Adipocyte (in vitro differentiated cells): ENCODE measurements around the gene MTA3.
A peak's percentile ranks its signal among the peaks of the same experiment; 100 is the strongest.
"Not testable (repeated sequence)": the region's sequence is repeated elsewhere in the genome, so short reads cannot be mapped to it uniquely, and the experiment has no call there.

Experiments
- DNase-seq: peaks from one replicate; pipeline ENCODE4 v3.0.0-alpha.2; 2015; ENCODE audit warnings: low read depth
- H3K27me3 ChIP-seq: replicated peaks from 2 replicates; pipeline ENCODE4 v1.7.0; 2013; ENCODE audit warnings: mild to moderate bottlenecking, low read length, moderate library complexity; ENCODE audit not compliant: control insufficient read depth, insufficient read depth
- H3K36me3 ChIP-seq: 2 replicates; pipeline ENCODE4 v1.7.0; 2013; ENCODE audit warnings: low read length, mild to moderate bottlenecking, moderate library complexity; ENCODE audit not compliant: control insufficient read depth, insufficient read depth, severe bottlenecking
- H3K4me1 ChIP-seq: 2 replicates; pipeline ENCODE4 v1.7.0; 2013; ENCODE audit warnings: mild to moderate bottlenecking, low read length, moderate library complexity; ENCODE audit not compliant: control insufficient read depth, insufficient read depth
- H3K4me3 ChIP-seq: 2 replicates; pipeline ENCODE4 v1.7.0; 2013; ENCODE audit warnings: mild to moderate bottlenecking, low read length, moderate library complexity
- H3K9ac ChIP-seq: 2 replicates; pipeline ENCODE4 v1.7.0; 2013; ENCODE audit warnings: mild to moderate bottlenecking, low read length, moderate library complexity
- H3K9me3 ChIP-seq: 2 replicates; pipeline ENCODE4 v1.7.0; 2013; ENCODE audit warnings: mild to moderate bottlenecking, low read length, moderate library complexity; ENCODE audit not compliant: control insufficient read depth

Gene MTA3

DNA sequence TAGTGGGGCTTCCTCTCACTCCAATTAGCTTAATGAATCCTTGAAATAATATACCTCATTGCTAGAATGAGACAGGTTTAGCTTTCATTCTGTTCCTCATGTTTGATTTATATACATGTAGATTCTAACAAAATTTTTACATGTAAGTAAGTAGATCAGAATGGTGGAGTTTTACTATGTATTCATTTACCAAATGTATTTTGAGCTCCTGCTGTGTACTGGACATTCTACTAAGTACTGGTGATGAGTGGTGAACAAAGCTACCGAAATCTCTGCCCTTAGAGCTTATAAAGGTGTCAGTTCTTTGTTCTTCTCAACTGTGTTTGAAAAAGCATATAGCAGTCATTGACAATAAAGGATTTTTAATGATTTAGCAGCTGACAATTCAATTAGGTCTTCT lies 19.7 kb downstream of the MTA3 start:
- peaks cover 7% of the 10 kb centered on the region for H3K36me3 ChIP-seq

GRCh38 chr2:42590176-42590575 lies 21.7 kb downstream of the MTA3 start:
- no peaks in the 10 kb centered on the region for H3K27me3 ChIP-seq
- DNase-seq, result no peak
- H3K4me1 ChIP-seq, result no peaks in the 10 kb centered on the region
- no peaks in the 10 kb centered on the region for H3K36me3 ChIP-seq
- H3K9ac ChIP-seq, result no peak overlapping the region
- no peaks in the 10 kb centered on the region for H3K9me3 ChIP-seq
- no peak overlapping the region for H3K4me3 ChIP-seq

More for the DNA sequence above, 19.7 kb downstream of the MTA3 start:
- Histone ChIP-seq H3K9ac (no peak overlapping the region), H3K4me3 (no peak overlapping the region), H3K9me3 (no peaks in the 10 kb centered on the region), H3K4me1 (no peaks in the 10 kb centered on the region), H3K27me3 (no peaks in the 10 kb centered on the region)
- DNase-seq, result no peak

GRCh38 chr2:42593282-42593681 lies 24.9 kb downstream of the MTA3 start:
- peaks cover 7% of the 10 kb centered on the region for H3K4me1 ChIP-seq
- DNase-seq, result no peak
- no peaks in the 10 kb centered on the region for H3K9me3 ChIP-seq
- H3K9ac ChIP-seq, result no peak overlapping the region
- H3K4me3 ChIP-seq, result no peak overlapping the region
- no peaks in the 10 kb centered on the region for H3K27me3 ChIP-seq
- H3K36me3 ChIP-seq, result no peaks in the 10 kb centered on the region

GRCh38 chr2:42598656-42599055 lies 30.2 kb downstream of the MTA3 start:
- H3K9me3 ChIP-seq, result no peaks in the 10 kb centered on the region
- no peaks in the 10 kb centered on the region for H3K36me3 ChIP-seq
- H3K27me3 ChIP-seq, result no peaks in the 10 kb centered on the region
- no peak overlapping the region for H3K4me3 ChIP-seq
- no peak overlapping the region for H3K9ac ChIP-seq
- H3K4me1 ChIP-seq, result peaks cover 18% of the 10 kb centered on the region
- DNase-seq, result no peak

GRCh38 chr2:42601076-42601475 lies 32.6 kb downstream of the MTA3 start:
- Histone ChIP-seq H3K27me3 (no peaks in the 10 kb centered on the region), H3K9me3 (no peaks in the 10 kb centered on the region), H3K36me3 (no peaks in the 10 kb centered on the region), H3K9ac (no peak overlapping the region), H3K4me3 (no peak overlapping the region), H3K4me1 (peaks cover 14% of the 10 kb centered on the region)
- DNase-seq, result peak; percentile 11

- Histone ChIP-seq H3K4me3 (no peak overlapping the region), H3K9ac (no peak overlapping the region), H3K36me3 (no peaks in the 10 kb centered on the region), H3K27me3 (no peaks in the 10 kb centered on the region), H3K9me3 (no peaks in the 10 kb centered on the region), H3K4me1 (peaks cover 11% of the 10 kb centered on the region)
- no peak for DNase-seq
These were observed 33.9 kb downstream of the MTA3 start for GRCh38 chr2:42602218-42602875.

GRCh38 chr2:42602876-42603219 lies 34.4 kb downstream of the MTA3 start:
- H3K36me3 ChIP-seq, result no peaks in the 10 kb centered on the region
- DNase-seq, result no peak
- no peak overlapping the region for H3K4me3 ChIP-seq
- H3K9ac ChIP-seq, result no peak overlapping the region
- H3K27me3 ChIP-seq, result no peaks in the 10 kb centered on the region
- peaks cover 11% of the 10 kb centered on the region for H3K4me1 ChIP-seq
- no peaks in the 10 kb centered on the region for H3K9me3 ChIP-seq

- H3K9ac ChIP-seq, H3K9me3 ChIP-seq, H3K27me3 ChIP-seq, H3K4me3 ChIP-seq, H3K36me3 ChIP-seq, DNase-seq: not testable (repeated sequence)
- peaks cover 11% of the 10 kb centered on the region for H3K4me1 ChIP-seq
These were observed 36.0 kb downstream of the MTA3 start for GRCh38 chr2:42604341-42604867.

DNA sequence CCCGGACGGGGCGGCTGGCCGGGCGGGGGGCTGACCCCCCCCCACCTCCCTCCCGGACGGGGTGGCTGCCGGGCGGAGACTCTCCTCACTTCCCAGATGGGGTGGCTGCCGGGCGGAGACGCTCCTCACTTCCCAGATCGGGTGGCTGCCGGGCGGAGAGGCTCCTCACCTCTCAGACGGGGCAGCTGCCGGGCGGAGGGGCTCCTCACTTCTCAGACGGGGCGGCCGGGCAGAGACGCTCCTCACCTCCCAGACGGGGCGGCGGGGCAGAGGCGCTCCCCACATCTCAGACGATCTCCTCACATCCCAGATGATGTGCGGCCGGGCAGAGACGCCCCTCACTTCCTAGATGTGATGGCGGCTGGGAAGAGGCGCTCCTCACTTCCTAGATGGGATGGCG lies 37.7 kb downstream of the MTA3 start:
- H3K27me3 ChIP-seq, DNase-seq, H3K9ac ChIP-seq, H3K4me1 ChIP-seq, H3K9me3 ChIP-seq, H3K4me3 ChIP-seq: not testable (repeated sequence)
- peaks cover 17% of the 10 kb centered on the region for H3K36me3 ChIP-seq

DNA sequence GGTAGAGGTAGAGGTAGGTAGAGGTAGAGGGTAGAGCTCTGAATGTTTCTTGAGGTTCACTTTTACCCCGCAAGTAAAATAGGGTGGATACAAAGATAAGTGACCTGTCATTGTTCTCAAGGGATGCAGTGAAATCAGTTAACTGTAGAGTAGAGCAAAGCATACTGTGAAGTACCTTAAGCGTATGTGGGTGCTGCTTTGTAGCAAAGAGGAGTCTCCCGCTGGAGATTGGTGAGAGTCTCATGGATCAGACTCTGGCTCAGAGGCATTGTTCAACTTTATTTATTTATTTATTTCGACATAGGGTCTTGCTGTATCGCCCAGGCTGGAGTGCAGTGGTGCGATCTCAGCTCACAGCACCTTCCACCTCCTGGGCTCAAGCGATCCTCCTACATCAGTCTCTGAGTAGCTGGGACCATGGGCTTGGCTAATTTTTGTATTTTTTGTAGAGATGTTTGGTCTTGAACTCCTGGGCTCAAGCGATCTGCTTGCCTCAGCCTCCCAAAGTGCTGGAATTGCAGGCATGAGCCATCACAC lies 38.7 kb downstream of the MTA3 start:
- H3K36me3 ChIP-seq, result peaks cover 24% of the 10 kb centered on the region
- no peaks in the 10 kb centered on the region for H3K4me1 ChIP-seq
- no peak for DNase-seq
- H3K27me3 ChIP-seq, result no peaks in the 10 kb centered on the region
- H3K9me3 ChIP-seq, result no peaks in the 10 kb centered on the region
- no peak overlapping the region for H3K4me3 ChIP-seq
- no peak overlapping the region for H3K9ac ChIP-seq

DNA sequence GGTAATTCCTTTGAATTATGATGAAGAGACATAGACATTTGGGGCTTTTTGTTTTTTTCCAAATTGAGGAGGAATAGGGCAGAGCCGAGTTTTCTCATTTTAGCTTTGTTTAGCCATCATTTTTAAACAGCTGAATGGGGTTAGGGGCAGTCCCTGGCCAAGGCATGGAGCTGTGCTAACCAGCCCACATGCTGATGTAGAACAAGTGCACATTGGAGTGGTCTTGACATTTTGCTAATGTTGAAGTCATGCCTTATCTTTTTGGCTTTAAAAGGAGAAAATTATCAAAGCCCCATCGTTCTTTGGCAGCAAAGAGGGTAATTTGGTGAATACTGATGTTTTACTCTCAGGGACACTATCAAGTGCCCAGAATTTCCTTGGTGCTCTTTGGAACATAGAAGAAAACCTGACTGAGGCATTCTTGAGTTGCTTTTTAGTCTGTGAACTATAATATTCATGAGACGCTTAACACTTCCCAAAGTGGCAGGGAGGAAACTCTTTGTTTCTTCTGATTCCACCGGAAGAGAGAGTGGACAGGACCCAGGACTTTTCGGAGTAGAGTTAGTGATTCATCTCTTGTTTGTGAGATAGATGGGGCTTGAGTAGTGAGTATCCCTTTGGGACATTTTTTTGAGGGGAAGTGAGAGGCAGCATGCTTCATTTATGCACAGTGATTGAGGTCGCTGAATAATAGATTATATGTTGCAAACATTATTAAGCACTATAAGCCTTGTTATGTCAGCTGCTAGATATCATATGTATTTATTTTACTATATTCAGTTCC lies 45.0 kb downstream of the MTA3 start:
- Histone ChIP-seq H3K27me3 (no peaks in the 10 kb centered on the region), H3K36me3 (peaks cover 29% of the 10 kb centered on the region)

More for the DNA sequence above, 45.0 kb downstream of the MTA3 start:
- peaks cover 10% of the 10 kb centered on the region for H3K4me1 ChIP-seq
- H3K9ac ChIP-seq, result no peak overlapping the region
- no peak overlapping the region for H3K4me3 ChIP-seq
- H3K9me3 ChIP-seq, result no peaks in the 10 kb centered on the region
- DNase-seq, result no peak
